C4-2B (cell line): ENCODE data around the gene BARX2.

Experiments used
- ZFX ChIP-seq: fragments of 450-650 bp; IDR thresholded peaks from 2 replicates; pipeline ENCODE4 v1.6.1; 2017
- TF ChIP-seq, protein P1 (sequence below): fragments of 450-650 bp; conservative IDR thresholded peaks from 2 replicates; pipeline ENCODE4 v1.5.1; 2017; ENCODE audit warnings: mild to moderate bottlenecking

DNA sequence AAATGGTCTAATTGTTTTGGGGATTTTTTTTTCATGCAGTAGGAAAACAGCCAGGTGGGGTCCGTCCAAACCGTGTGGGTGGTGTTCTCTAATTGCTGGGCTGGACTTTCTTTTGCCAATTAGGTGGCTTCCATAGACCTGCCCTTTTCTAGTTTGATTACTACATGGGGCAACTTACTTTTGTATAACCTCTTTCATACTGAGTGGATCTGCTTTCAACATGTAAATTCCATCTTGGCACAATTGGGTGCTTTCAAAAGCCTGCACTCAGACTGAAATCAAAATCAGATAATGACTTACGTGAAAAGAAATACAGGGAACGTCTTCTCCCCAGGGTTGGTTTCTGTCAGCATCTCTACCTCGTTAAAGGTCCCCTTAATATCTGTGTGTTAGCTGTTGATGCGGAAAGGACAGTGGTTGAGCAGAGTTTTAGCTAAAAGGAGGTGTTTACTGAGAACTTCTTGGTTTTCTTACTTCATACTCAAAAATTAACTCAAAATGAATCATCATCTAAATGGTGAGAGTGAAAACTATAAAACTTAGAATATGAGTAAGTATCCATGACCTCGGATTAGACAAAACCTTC lies 72.1 kb downstream of the BARX2 start:
- TF ChIP-seq, protein P1, sequence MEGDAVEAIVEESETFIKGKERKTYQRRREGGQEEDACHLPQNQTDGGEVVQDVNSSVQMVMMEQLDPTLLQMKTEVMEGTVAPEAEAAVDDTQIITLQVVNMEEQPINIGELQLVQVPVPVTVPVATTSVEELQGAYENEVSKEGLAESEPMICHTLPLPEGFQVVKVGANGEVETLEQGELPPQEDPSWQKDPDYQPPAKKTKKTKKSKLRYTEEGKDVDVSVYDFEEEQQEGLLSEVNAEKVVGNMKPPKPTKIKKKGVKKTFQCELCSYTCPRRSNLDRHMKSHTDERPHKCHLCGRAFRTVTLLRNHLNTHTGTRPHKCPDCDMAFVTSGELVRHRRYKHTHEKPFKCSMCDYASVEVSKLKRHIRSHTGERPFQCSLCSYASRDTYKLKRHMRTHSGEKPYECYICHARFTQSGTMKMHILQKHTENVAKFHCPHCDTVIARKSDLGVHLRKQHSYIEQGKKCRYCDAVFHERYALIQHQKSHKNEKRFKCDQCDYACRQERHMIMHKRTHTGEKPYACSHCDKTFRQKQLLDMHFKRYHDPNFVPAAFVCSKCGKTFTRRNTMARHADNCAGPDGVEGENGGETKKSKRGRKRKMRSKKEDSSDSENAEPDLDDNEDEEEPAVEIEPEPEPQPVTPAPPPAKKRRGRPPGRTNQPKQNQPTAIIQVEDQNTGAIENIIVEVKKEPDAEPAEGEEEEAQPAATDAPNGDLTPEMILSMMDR: no peak
- TF ChIP-seq ZFX: no peak
